HG02678 (cell line): ENCODE measurements around the gene ACOD1.
"Not testable (repeated sequence)": the region's sequence is repeated elsewhere in the genome, so short reads cannot be mapped to it uniquely, and the experiment has no call there.

Experiments used
- ATAC-seq: cut with Tn5 transposase; IDR thresholded peaks from one replicate; pipeline ENCODE4 v1.9.1; 2021; ENCODE audit warnings: mild to moderate bottlenecking, moderate library complexity; ENCODE audit not compliant: unreplicated experiment

Gene ACOD1

GRCh38 chr13:76950101-76950500 lies 1.8 kb downstream of the ACOD1 start:
- ATAC-seq: no peak

- no peak for ATAC-seq
These were observed 5.7 kb downstream of the ACOD1 start for GRCh38 chr13:76953968-76954367.

GRCh38 chr13:76954538-76954937 lies 6.2 kb downstream of the ACOD1 start:
- no peak for ATAC-seq

- no peak for ATAC-seq
These were observed 6.9 kb downstream of the ACOD1 start for GRCh38 chr13:76955193-76955592.

GRCh38 chr13:76955661-76956060 lies 7.3 kb downstream of the ACOD1 start:
- no peak for ATAC-seq

GRCh38 chr13:76958841-76959432 lies 10.6 kb downstream of the ACOD1 start:
- ATAC-seq: no peak

GRCh38 chr13:76959734-76960133 lies 11.4 kb downstream of the ACOD1 start:
- ATAC-seq: not testable (repeated sequence)

- no peak for ATAC-seq
These were observed 17.6 kb downstream of the ACOD1 start for GRCh38 chr13:76965759-76966421.

- ATAC-seq: no peak
These were observed 18.7 kb downstream of the ACOD1 start for GRCh38 chr13:76967031-76967430.

- no peak for ATAC-seq
These were observed 19.7 kb downstream of the ACOD1 start for GRCh38 chr13:76968041-76968440.

GRCh38 chr13:76969488-76970365 lies 21.4 kb downstream of the ACOD1 start:
- no peak for ATAC-seq

- ATAC-seq: no peak
These were observed 22.9 kb downstream of the ACOD1 start for GRCh38 chr13:76971215-76971614.

- ATAC-seq: no peak
These were observed 23.8 kb downstream of the ACOD1 start for GRCh38 chr13:76971851-76972829.

GRCh38 chr13:76973920-76974617 lies 25.8 kb downstream of the ACOD1 start:
- ATAC-seq: no peak

- no peak for ATAC-seq
These were observed 26.3 kb downstream of the ACOD1 start for GRCh38 chr13:76974618-76974975.

- no peak for ATAC-seq
These were observed 27.6 kb downstream of the ACOD1 start for GRCh38 chr13:76975863-76976262.

GRCh38 chr13:76976490-76976889 lies 28.2 kb downstream of the ACOD1 start:
- no peak for ATAC-seq

GRCh38 chr13:76976929-76977328 lies 28.6 kb downstream of the ACOD1 start:
- ATAC-seq: no peak

- peak; percentile 100 for ATAC-seq
These were observed 31.9 kb downstream of the ACOD1 start for GRCh38 chr13:76980075-76980718.

GRCh38 chr13:76982061-76982460 lies 33.8 kb downstream of the ACOD1 start:
- no peak for ATAC-seq
